ENCODE measurements around the gene DDRGK1.

DNA sequence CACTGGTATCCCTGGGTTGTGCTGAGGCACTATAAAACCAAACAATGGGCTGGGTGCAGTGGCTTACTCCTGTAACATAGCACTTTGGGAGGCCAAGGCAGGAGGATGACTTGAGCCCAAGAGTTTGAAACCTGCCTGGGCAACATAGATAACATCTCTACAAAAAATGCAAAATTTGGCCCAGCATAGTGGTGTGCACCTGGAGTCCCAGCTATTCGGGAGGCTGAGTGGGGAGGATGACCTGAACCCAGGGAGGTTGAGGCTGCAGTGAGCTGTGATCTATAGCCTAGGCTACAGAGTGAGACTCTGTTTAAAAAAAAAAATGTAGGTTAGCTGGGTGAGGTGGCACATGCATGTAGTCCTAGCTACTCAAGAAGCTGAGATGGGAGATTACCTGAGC lies 42.2 kb upstream of the DDRGK1 start:
- no peak for TF ChIP-seq CTCF (IDR thresholded peaks at IDR 0.05)
- TF ChIP-seq POLR2A (IDR thresholded peaks at IDR 0.05), result no peak

Measured in esophagus squamous epithelium (tissue), 4 donors.